Activated naive CD4-positive, alpha-beta T cell treated with anti-CD3 and anti-CD28 coated beads, Interleukin-2, amount 50 U/mL, for 72 hours (primary cell): ENCODE measurements around the gene IP6K3. TPM values are rescaled to one million over a fixed set of nuclear protein-coding genes. Genes with fewer than 3 reads are reported as not detected.

Experiments used
- ATAC-seq, 2 donors: fragments of 150-1000 bp; cut with Tn5 transposase; 2 replicates each; pipeline ENCODE4 v1.10.0; 2021; ENCODE audit warnings: mild to moderate bottlenecking in 2 of 2, moderate library complexity in 2 of 2
- DNase-seq, 2 donors: peaks; one replicate each; pipeline ENCODE4 v3.0.0; 2021 to 2022; ENCODE audit warnings: low spot score in 2 of 2
- H3K27ac Mint-ChIP-seq, 2 donors: one replicate each; pipeline ENCODE4 v1.8.0; 2022; ENCODE audit warnings: mild to moderate bottlenecking in 2 of 2, mixed read lengths in 2 of 2
- H3K36me3 Mint-ChIP-seq, 2 donors: one replicate each; pipeline ENCODE4 v1.8.0; 2022; ENCODE audit warnings: mixed read lengths in 2 of 2
- H3K9me3 Mint-ChIP-seq, 2 donors: one replicate each; pipeline ENCODE4 v1.8.0; 2022; ENCODE audit warnings: mixed read lengths in 2 of 2
- total RNA-seq, 2 donors: library from RNA; stranded (reverse); gene quantifications; one replicate each; pipeline ENCODE4 v1.2.3, GENCODE V29; 2022

Gene IP6K3
- total RNA-seq, 2 donors from 2014 or later, result not detected

GRCh38 chr6:33723371-33724085 lies 23.2 kb downstream of the IP6K3 start:
- no peak for DNase-seq

GRCh38 chr6:33722103-33722623 lies 24.5 kb downstream of the IP6K3 start:
- H3K9me3 Mint-ChIP-seq, result no peaks in the 10 kb centered on the region
- no peak for DNase-seq
- no peak for ATAC-seq
- no peak overlapping the region for H3K27ac Mint-ChIP-seq
- H3K36me3 Mint-ChIP-seq, result no peaks in the 10 kb centered on the region

More at GRCh38 chr6:33723371-33724085, 23.2 kb downstream of the IP6K3 start:
- Mint-ChIP-seq H3K9me3 (no peaks in the 10 kb centered on the region), H3K36me3 (no peaks in the 10 kb centered on the region), H3K27ac (no peak overlapping the region)
- ATAC-seq, result no peak

- Mint-ChIP-seq H3K27ac (no peak overlapping the region), H3K9me3 (no peaks in the 10 kb centered on the region), H3K36me3 (no peaks in the 10 kb centered on the region)
- DNase-seq (no peak), ATAC-seq (no peak)
These were observed 25.2 kb downstream of the IP6K3 start for GRCh38 chr6:33721508-33721907.

GRCh38 chr6:33720998-33721397 lies 25.7 kb downstream of the IP6K3 start:
- ATAC-seq, result no peak
- Mint-ChIP-seq H3K27ac (no peak overlapping the region), H3K36me3 (no peaks in the 10 kb centered on the region), H3K9me3 (no peaks in the 10 kb centered on the region)
- no peak for DNase-seq

GRCh38 chr6:33719326-33719987 lies 27.2 kb downstream of the IP6K3 start:
- DNase-seq (no peak), ATAC-seq (no peak)
- no peaks in the 10 kb centered on the region for H3K36me3 Mint-ChIP-seq
- no peaks in the 10 kb centered on the region for H3K9me3 Mint-ChIP-seq
- no peak overlapping the region for H3K27ac Mint-ChIP-seq

- Mint-ChIP-seq H3K27ac (no peak overlapping the region), H3K9me3 (no peaks in the 10 kb centered on the region), H3K36me3 (no peaks in the 10 kb centered on the region)
- DNase-seq (no peak), ATAC-seq (peak in 1 of 2 donors; percentile 30)
These were observed 28.0 kb downstream of the IP6K3 start for GRCh38 chr6:33718713-33719112.

- Mint-ChIP-seq H3K36me3 (no peaks in the 10 kb centered on the region), H3K27ac (no peak overlapping the region), H3K9me3 (no peaks in the 10 kb centered on the region)
- DNase-seq, result no peak
- no peak for ATAC-seq
These were observed 28.7 kb downstream of the IP6K3 start for GRCh38 chr6:33717934-33718455.

- no peaks in the 10 kb centered on the region for H3K36me3 Mint-ChIP-seq
- no peak overlapping the region for H3K27ac Mint-ChIP-seq
- no peaks in the 10 kb centered on the region for H3K9me3 Mint-ChIP-seq
- ATAC-seq (no peak), DNase-seq (no peak)
These were observed 29.6 kb downstream of the IP6K3 start for GRCh38 chr6:33716890-33717632.

- no peak for ATAC-seq
- Mint-ChIP-seq H3K36me3 (peaks cover 0 to 3% of the 10 kb centered on the region in 2 donors), H3K27ac (no peak overlapping the region), H3K9me3 (no peaks in the 10 kb centered on the region)
- DNase-seq, result no peak
These were observed 30.3 kb downstream of the IP6K3 start for GRCh38 chr6:33716379-33716778.

GRCh38 chr6:33714385-33715040 lies 32.2 kb downstream of the IP6K3 start:
- ATAC-seq, result no peak
- no peaks in the 10 kb centered on the region for H3K9me3 Mint-ChIP-seq
- no peak overlapping the region for H3K27ac Mint-ChIP-seq
- no peak for DNase-seq
- H3K36me3 Mint-ChIP-seq, result peaks cover 17 to 19% of the 10 kb centered on the region in 2 donors

GRCh38 chr6:33713786-33714185 lies 32.9 kb downstream of the IP6K3 start:
- Mint-ChIP-seq H3K9me3 (no peaks in the 10 kb centered on the region), H3K36me3 (peaks cover 23 to 25% of the 10 kb centered on the region in 2 donors), H3K27ac (no peak overlapping the region)
- DNase-seq (no peak), ATAC-seq (no peak)

- no peak for ATAC-seq
These were observed 33.8 kb downstream of the IP6K3 start for GRCh38 chr6:33712914-33713313.

GRCh38 chr6:33711140-33712129 lies 35.3 kb downstream of the IP6K3 start, which contains the start of gene UQCC2:
Gene UQCC2 (minus strand): TSS chr6:33711700. CDS start chr6:33711686, 14 bp downstream.
- H3K36me3 Mint-ChIP-seq, result peaks cover 30 to 31% of the 10 kb centered on the region in 2 donors
- peak; percentile 95 to 97 for DNase-seq

More at GRCh38 chr6:33712914-33713313, 33.8 kb downstream of the IP6K3 start:
- no peak overlapping the region for H3K27ac Mint-ChIP-seq
- DNase-seq, result no peak
- no peaks in the 10 kb centered on the region for H3K9me3 Mint-ChIP-seq
- H3K36me3 Mint-ChIP-seq, result peaks cover 28 to 30% of the 10 kb centered on the region in 2 donors

GRCh38 chr6:33710296-33711121 lies 36.2 kb downstream of the IP6K3 start:
- DNase-seq (no peak), ATAC-seq (peak in 1 of 2 donors; percentile 12)
- Mint-ChIP-seq H3K9me3 (no peaks in the 10 kb centered on the region), H3K36me3 (peaks cover 30 to 31% of the 10 kb centered on the region in 2 donors), H3K27ac (peak overlapping the region; percentile 97 to 100)

More at GRCh38 chr6:33711140-33712129, 35.3 kb downstream of the IP6K3 start, which contains the start of gene UQCC2:
- ATAC-seq, result peak; percentile 95 to 96
- H3K9me3 Mint-ChIP-seq, result no peaks in the 10 kb centered on the region
- H3K27ac Mint-ChIP-seq, result peak within 1 kb of the TSS; percentile 97 to 100
